SK-N-SH (cell line): ENCODE data around the gene ZPR1. TPM values are rescaled to one million over a fixed set of nuclear protein-coding genes. Genes with fewer than 3 reads are reported as not detected.

Experiments used
- CTCF ChIA-PET: fragments of 300-600, 350-600 bp; formaldehyde crosslinking; extraction: SDS; loops from one replicate; lab custom pipeline; 2021; lab: Yijun Ruan, JAX
- POLR2A ChIA-PET: fragments of 350-600 bp; sonication (Branson Sonifier 250); formaldehyde crosslinking; extraction: SDS; loops from one replicate; lab custom pipeline; 2020; ENCODE audit warnings: antibody characterized with exemption, inconsistent platforms; lab: Yijun Ruan, JAX
- DNase-seq: peaks from one replicate; pipeline ENCODE4 v3.0.0; 2012
- H2AFZ ChIP-seq: fragments of 200-600 bp; sonication (generic); 2 replicates; pipeline ENCODE4 v1.8.1; 2016; ENCODE audit warnings: antibody characterized with exemption, mild to moderate bottlenecking, low read depth
- H3F3A ChIP-seq: fragments of 200-600 bp; sonication (generic); replicated peaks from 2 replicates; pipeline ENCODE3; 2016; ENCODE audit warnings: antibody characterized with exemption, mild to moderate bottlenecking; ENCODE audit not compliant: insufficient read depth
- H3K27ac ChIP-seq, 2 experiments: fragments of 200-500 bp in 1 of 2; fragments of 200-600 bp in 1 of 2; sonication (Bioruptor generic) in 1 of 2; sonication (generic), shearing (Covaris generic) in 1 of 2; 2 replicates each; pipeline versions ENCODE4 v1.5.1 to v1.6.1; 2014 to 2016; ENCODE audit warnings: low read depth in 2 of 2, inconsistent platforms in 1 of 2, low read length in 1 of 2, mild to moderate bottlenecking in 1 of 2, mixed read lengths in 1 of 2
- H3K27me3 ChIP-seq: fragments of 200-600 bp; sonication (generic), shearing (Covaris generic); 2 replicates; pipeline ENCODE4 v1.6.1; 2016; ENCODE audit warnings: mixed run types; ENCODE audit not compliant: insufficient read depth
- H3K36me3 ChIP-seq, 2 experiments: fragments of 200-500 bp in 1 of 2; fragments of 200-600 bp in 1 of 2; sonication (Bioruptor generic) in 1 of 2; sonication (generic) in 1 of 2; replicated peaks in 1 of 2; 2 replicates each; pipeline versions ENCODE3 to v1.5.1; 2014 to 2016; ENCODE audit warnings: low read length in 1 of 2, mild to moderate bottlenecking in 1 of 2; ENCODE audit not compliant: insufficient read depth in 2 of 2, control insufficient read depth in 1 of 2
- H3K4me1 ChIP-seq, 2 experiments: fragments of 200-500 bp in 1 of 2; fragments of 200-600 bp in 1 of 2; sonication (Bioruptor generic) in 1 of 2; sonication (generic), shearing (Covaris generic) in 1 of 2; 2 replicates each; pipeline versions ENCODE4 v1.5.1 to v1.6.1; 2014 to 2016; ENCODE audit warnings: low read depth in 1 of 2, low read length in 1 of 2, mixed run types in 1 of 2; ENCODE audit not compliant: insufficient read depth in 2 of 2, control insufficient read depth in 1 of 2
- H3K4me2 ChIP-seq: fragments of 200-600 bp; sonication (generic), shearing (Covaris generic); 2 replicates; pipeline ENCODE4 v1.6.1; 2017; ENCODE audit warnings: mixed run types
- H3K4me3 ChIP-seq, 2 experiments: fragments of 200-500 bp in 1 of 2; fragments of 200-600 bp in 1 of 2; sonication (Bioruptor generic) in 1 of 2; sonication (generic), shearing (Covaris generic) in 1 of 2; 2 replicates each; pipeline versions ENCODE4 v1.5.1 to v1.8.1; 2014 to 2016; ENCODE audit warnings: low read depth in 2 of 2, inconsistent platforms in 1 of 2, low read length in 1 of 2, mild to moderate bottlenecking in 1 of 2, mixed read lengths in 1 of 2, moderate library complexity in 1 of 2
- H3K79me2 ChIP-seq: fragments of 200-600 bp; sonication (generic); 2 replicates; pipeline ENCODE4 v1.8.1; 2017; ENCODE audit warnings: mild to moderate bottlenecking; ENCODE audit not compliant: insufficient read depth
- H3K9ac ChIP-seq: fragments of 200-600 bp; sonication (generic); 2 replicates; pipeline ENCODE4 v1.6.1; 2017; ENCODE audit warnings: mixed run types
- H3K9me2 ChIP-seq: fragments of 200-600 bp; sonication (generic); 2 replicates; pipeline ENCODE4 v1.6.1; 2017; ENCODE audit warnings: mixed run types
- H3K9me3 ChIP-seq: fragments of 200-600 bp; sonication (generic); 2 replicates; pipeline ENCODE4 v1.6.1; 2017; ENCODE audit warnings: mixed run types, mild to moderate bottlenecking, moderate library complexity
- H4K20me1 ChIP-seq: fragments of 200-600 bp; sonication (generic); 2 replicates; pipeline ENCODE4 v1.6.1; 2017; ENCODE audit warnings: mild to moderate bottlenecking, mixed run types; ENCODE audit not compliant: insufficient read depth
- CHD2 ChIP-seq: fragments of 150-350 bp; IDR thresholded peaks from 2 replicates; pipeline ENCODE4 v1.6.1; 2018; ENCODE audit warnings: low read length; ENCODE audit not compliant: partially characterized antibody
- EP300 ChIP-seq, 2 experiments: IDR thresholded peaks; 2 replicates each; pipeline versions ENCODE4 v1.4.0 to v1.6.1; 2012; ENCODE audit warnings: borderline replicate concordance in 1 of 2, low read depth in 1 of 2, low read length in 1 of 2
- EZH2phosphoT487 ChIP-seq: fragments of 200-600 bp; sonication (generic); IDR thresholded peaks from 2 replicates; pipeline ENCODE4 v1.6.1; 2017; ENCODE audit warnings: low read depth, mixed run types, mild to moderate bottlenecking, antibody characterized with exemption, moderate library complexity, borderline replicate concordance
- FOSL2 ChIP-seq: IDR thresholded peaks from 2 replicates; pipeline ENCODE4 v1.4.0; 2012; ENCODE audit warnings: low read depth, mild to moderate bottlenecking, moderate library complexity, borderline replicate concordance
- FOXJ3 ChIP-seq: sonication (generic); formaldehyde crosslinking; IDR thresholded peaks from 2 replicates; pipeline ENCODE4 v1.5.1; 2020; ENCODE audit warnings: mild to moderate bottlenecking, missing genetic modification reagents
- FOXM1 ChIP-seq: IDR thresholded peaks from 2 replicates; pipeline ENCODE4 v1.4.0; 2012; ENCODE audit warnings: low read depth, mild to moderate bottlenecking
- GATA2 ChIP-seq: sonication (generic); formaldehyde crosslinking; IDR thresholded peaks from 2 replicates; pipeline ENCODE4 v1.5.0; 2020; ENCODE audit warnings: mild to moderate bottlenecking, missing genetic modification reagents
- JUND ChIP-seq: IDR thresholded peaks from 2 replicates; pipeline ENCODE4 v1.4.0; 2012
- MEF2A ChIP-seq: IDR thresholded peaks from 2 replicates; pipeline ENCODE4 v1.4.0; 2012; ENCODE audit warnings: low read depth, borderline replicate concordance
- MXI1 ChIP-seq: IDR thresholded peaks from 2 replicates; pipeline ENCODE4 v1.6.1; 2012; ENCODE audit warnings: mild to moderate bottlenecking, low read depth, low read length, improper control_type of control experiment
- RAD21 ChIP-seq: IDR thresholded peaks from 2 replicates; pipeline ENCODE4 v1.6.1; 2012; ENCODE audit warnings: mild to moderate bottlenecking, low read length
- RXRA ChIP-seq: IDR thresholded peaks from 2 replicates; pipeline ENCODE4 v1.4.0; 2012; ENCODE audit warnings: low read depth, mild to moderate bottlenecking, borderline replicate concordance
- YY1 ChIP-seq: IDR thresholded peaks from 2 replicates; pipeline ENCODE4 v1.4.0; 2012; ENCODE audit warnings: low read depth, mild to moderate bottlenecking
- WGBS: methylation state at CpG from one replicate; pipeline ENCODE4 v1.1.6; 2017; ENCODE audit warnings: low lambda C conversion rate; 5-methylcytosine and 5-hydroxymethylcytosine counted together
- polyA plus RNA-seq, 3 experiments: library from polyadenylated mRNA; depleted of rRNA; stranded (reverse); fragments of >200 nt; gene quantifications; 2 replicates each; pipeline ENCODE4 v1.2.3, GENCODE V29; 2012
- TF ChIP-seq, protein P1 (sequence below): IDR thresholded peaks from 2 replicates; pipeline ENCODE4; 2012
- TF ChIP-seq, protein P2 (sequence below): fragments of 150-350 bp; IDR thresholded peaks from 2 replicates; pipeline ENCODE4 v1.6.1; 2017; ENCODE audit warnings: antibody characterized with exemption, low read length, low read depth, borderline replicate concordance

Gene ZPR1
- polyA plus RNA-seq, 1 of the 3 experiments (the other 2 are of a cell fraction), result 52.4 TPM

DNA sequence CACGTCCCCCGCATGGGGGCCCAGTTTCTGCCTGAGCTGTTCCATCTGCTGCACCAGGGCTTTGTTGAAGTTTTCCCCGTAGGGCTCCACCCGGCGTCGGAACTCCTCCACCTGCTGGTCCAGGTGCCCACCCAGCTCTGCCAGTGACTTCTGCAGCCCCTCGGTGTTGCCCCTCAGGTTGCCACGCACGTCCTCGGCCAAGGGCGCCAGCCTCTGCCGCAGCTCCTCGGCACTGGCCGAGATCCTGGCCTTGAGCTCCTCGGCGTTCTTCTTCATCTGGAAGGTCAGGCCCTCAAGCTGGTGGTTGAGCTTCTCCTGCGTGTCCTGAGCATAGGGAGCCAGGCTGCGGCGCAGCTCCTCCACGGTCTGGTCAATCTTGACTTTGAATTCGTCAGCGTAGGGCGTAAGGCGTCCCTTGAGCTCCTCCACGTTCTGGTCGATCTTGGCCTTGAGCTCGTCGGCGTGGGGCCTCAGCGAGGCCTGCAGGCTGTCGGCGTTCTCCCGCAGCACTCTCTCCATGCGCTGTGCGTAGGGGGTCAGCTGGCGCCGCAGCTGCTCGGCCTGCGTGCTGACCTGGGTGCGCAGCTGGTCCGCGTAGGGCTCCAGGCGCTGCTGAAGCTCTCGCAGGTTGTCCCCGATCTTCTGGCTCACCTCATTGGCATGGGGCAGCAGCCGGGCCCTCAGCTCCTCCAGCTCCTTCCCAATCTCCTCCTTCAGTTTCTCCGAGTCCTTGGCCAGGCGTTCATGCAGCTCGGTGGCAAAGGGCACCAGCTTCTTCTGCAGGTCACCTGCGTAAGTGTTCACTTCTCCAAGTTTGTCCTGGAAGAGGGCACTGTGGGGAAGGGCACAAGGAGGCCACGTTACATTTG is 33.5 kb upstream of the ZPR1 start:
- no peaks in the 10 kb centered on the region for H3K27me3 ChIP-seq

DNA sequence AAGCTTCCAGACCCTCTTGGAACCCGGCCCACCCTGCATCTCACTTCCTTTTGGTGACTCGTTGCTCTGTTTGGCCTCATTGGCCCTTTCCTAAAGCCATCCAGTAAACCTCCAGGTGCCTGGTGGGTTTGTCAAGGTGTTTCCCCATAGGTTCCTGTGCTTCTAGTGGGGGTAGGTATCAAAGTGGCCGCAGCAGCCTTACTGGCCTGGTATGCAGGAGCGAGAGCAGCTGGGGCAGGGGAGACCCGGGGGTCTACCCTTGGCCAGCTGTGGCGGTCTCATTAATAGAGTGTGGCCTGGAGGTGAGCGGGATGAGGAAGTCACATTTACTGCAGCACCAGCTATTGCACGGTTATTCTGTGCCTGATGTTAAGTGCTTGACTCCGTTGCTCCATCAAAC is 31.2 kb upstream of the ZPR1 start:
- Histone ChIP-seq H3K27ac (no peak overlapping the region), H3K27me3 (no peaks in the 10 kb centered on the region), H3K79me2 (no peaks in the 10 kb centered on the region), H3F3A (no peaks in the 10 kb centered on the region), H2AFZ (no peak overlapping the region), H3K36me3 (no peaks in the 10 kb centered on the region), H3K9me2 (no peaks in the 10 kb centered on the region), H3K4me1 (no peaks in the 10 kb centered on the region), H3K9me3 (no peaks in the 10 kb centered on the region), H3K4me2 (no peak overlapping the region), H3K9ac (no peak overlapping the region), H4K20me1 (no peaks in the 10 kb centered on the region), H3K4me3 (no peak overlapping the region)
- WGBS, result 81% methylated on average over 9 of the region's 9 CpGs
- ChIA-PET POLR2A (no interaction called here), CTCF (interaction anchor here (0.5 to 2.0 kb wide), 4 partner anchors 23 to 1408 kb away, joined by 3 to 6 read pairs (median 4); partner anchors contain the start of gene APOA5)
- TF ChIP-seq FOSL2 (no peak), YY1 (no peak)
- DNase-seq, result no peak

More for the DNA sequence above, 33.5 kb upstream of the ZPR1 start:
- Histone ChIP-seq H2AFZ (no peak overlapping the region), H3K27ac (no peak overlapping the region), H3K36me3 (no peaks in the 10 kb centered on the region), H3K9me2 (no peaks in the 10 kb centered on the region), H3K9ac (no peak overlapping the region), H3K9me3 (no peaks in the 10 kb centered on the region), H4K20me1 (no peaks in the 10 kb centered on the region), H3K79me2 (no peaks in the 10 kb centered on the region), H3K4me2 (no peak overlapping the region), H3K4me3 (no peak overlapping the region), H3F3A (no peaks in the 10 kb centered on the region), H3K4me1 (no peaks in the 10 kb centered on the region)
- DNase-seq, result no peak
- POLR2A ChIA-PET, result no interaction called here
- 87% methylated on average over 46 of the region's 51 CpGs for WGBS
- TF ChIP-seq FOXJ3 (CRISPR knock-in tag) (no peak), FOXM1 (no peak), RAD21 (no peak), MEF2A (no peak), JUND (no peak), EZH2phosphoT487 (no peak), EP300 (IDR thresholded peaks at IDR 0.05; ENCODE audit: borderline replicate concordance in 1 of 2, low read depth in 1 of 2, low read length in 1 of 2) (no peak), MXI1 (no peak), GATA2 (CRISPR knock-in tag) (no peak), RXRA (no peak), CHD2 (no peak), FOSL2 (no peak)
- TF ChIP-seq, protein P1, sequence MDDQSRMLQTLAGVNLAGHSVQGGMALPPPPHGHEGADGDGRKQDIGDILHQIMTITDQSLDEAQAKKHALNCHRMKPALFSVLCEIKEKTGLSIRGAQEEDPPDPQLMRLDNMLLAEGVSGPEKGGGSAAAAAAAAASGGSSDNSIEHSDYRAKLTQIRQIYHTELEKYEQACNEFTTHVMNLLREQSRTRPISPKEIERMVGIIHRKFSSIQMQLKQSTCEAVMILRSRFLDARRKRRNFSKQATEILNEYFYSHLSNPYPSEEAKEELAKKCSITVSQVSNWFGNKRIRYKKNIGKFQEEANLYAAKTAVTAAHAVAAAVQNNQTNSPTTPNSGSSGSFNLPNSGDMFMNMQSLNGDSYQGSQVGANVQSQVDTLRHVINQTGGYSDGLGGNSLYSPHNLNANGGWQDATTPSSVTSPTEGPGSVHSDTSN, result no peak
- TF ChIP-seq, protein P2, sequence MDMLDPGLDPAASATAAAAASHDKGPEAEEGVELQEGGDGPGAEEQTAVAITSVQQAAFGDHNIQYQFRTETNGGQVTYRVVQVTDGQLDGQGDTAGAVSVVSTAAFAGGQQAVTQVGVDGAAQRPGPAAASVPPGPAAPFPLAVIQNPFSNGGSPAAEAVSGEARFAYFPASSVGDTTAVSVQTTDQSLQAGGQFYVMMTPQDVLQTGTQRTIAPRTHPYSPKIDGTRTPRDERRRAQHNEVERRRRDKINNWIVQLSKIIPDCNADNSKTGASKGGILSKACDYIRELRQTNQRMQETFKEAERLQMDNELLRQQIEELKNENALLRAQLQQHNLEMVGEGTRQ, result no peak
- CTCF ChIA-PET, result interaction anchor here (1.0 to 2.8 kb wide), 3 partner anchors 15 to 285 kb away, joined by 3 to 13 read pairs (median 3); no protein-coding TSS in a partner anchor
